GM23248 (cell line): Measurements from ENCODE around the gene KIFAP3. TPM values are rescaled to one million over a fixed set of nuclear protein-coding genes. Genes with fewer than 3 reads are reported as not detected.

Source experiments
- DNase-seq: peaks from one replicate; pipeline ENCODE4 v3.0.0-alpha.2; 2015
- H2AFZ ChIP-seq: fragments of 200-600 bp; sonication (generic); 2 replicates; pipeline ENCODE4 v1.6.1; 2016; ENCODE audit warnings: antibody characterized with exemption
- H3F3A ChIP-seq: fragments of 200-600 bp; sonication (generic); 2 replicates; pipeline ENCODE4 v1.6.1; 2016; ENCODE audit warnings: mild to moderate bottlenecking, antibody characterized with exemption, mixed run types; ENCODE audit not compliant: insufficient read depth
- H3K27ac ChIP-seq: fragments of 200-600 bp; sonication (generic); 2 replicates; pipeline ENCODE4 v1.5.1; 2016; ENCODE audit warnings: mild to moderate bottlenecking
- H3K27me3 ChIP-seq: fragments of 200-600 bp; sonication (generic); replicated peaks from 2 replicates; pipeline ENCODE4 v1.6.1; 2016; ENCODE audit warnings: mild to moderate bottlenecking; ENCODE audit not compliant: insufficient read depth
- H3K36me3 ChIP-seq: fragments of 200-600 bp; sonication (generic); 2 replicates; pipeline ENCODE4 v1.6.1; 2016; ENCODE audit warnings: low read depth, mild to moderate bottlenecking
- H3K4me1 ChIP-seq: fragments of 200-600 bp; sonication (generic); 2 replicates; pipeline ENCODE4 v1.6.1; 2016; ENCODE audit warnings: mild to moderate bottlenecking; ENCODE audit not compliant: insufficient read depth
- H3K4me2 ChIP-seq: fragments of 200-600 bp; sonication (generic); one replicate; pipeline ENCODE4 v1.6.1; 2016; ENCODE audit warnings: mild to moderate bottlenecking; ENCODE audit not compliant: unreplicated experiment
- H3K4me3 ChIP-seq: fragments of 200-600 bp; sonication (generic); 2 replicates; pipeline ENCODE4 v1.5.1; 2016; ENCODE audit warnings: mild to moderate bottlenecking
- H3K79me2 ChIP-seq: fragments of 200-600 bp; sonication (generic); 2 replicates; pipeline ENCODE4 v1.6.1; 2016; ENCODE audit warnings: mild to moderate bottlenecking; ENCODE audit not compliant: insufficient read depth
- H3K9ac ChIP-seq: fragments of 200-600 bp; sonication (generic); 2 replicates; pipeline ENCODE4 v1.6.1; 2016; ENCODE audit warnings: mild to moderate bottlenecking
- H3K9me2 ChIP-seq: fragments of 200-600 bp; sonication (generic); 2 replicates; pipeline ENCODE4 v1.6.1; 2016; ENCODE audit warnings: mixed run types, mild to moderate bottlenecking, moderate library complexity; ENCODE audit not compliant: insufficient read depth
- H3K9me3 ChIP-seq: fragments of 200-600 bp; sonication (generic); one replicate; pipeline ENCODE4 v1.6.1; 2017; ENCODE audit warnings: low read depth
- H4K20me1 ChIP-seq: fragments of 200-600 bp; sonication (generic); 2 replicates; pipeline ENCODE4 v1.6.0; 2016; ENCODE audit not compliant: insufficient read depth
- EZH2 ChIP-seq: fragments of 200-600 bp; sonication (generic); IDR thresholded peaks from 2 replicates; pipeline ENCODE4 v1.6.1; 2018; ENCODE audit warnings: antibody characterized with exemption, mild to moderate bottlenecking; ENCODE audit not compliant: insufficient read depth, poor library complexity, severe bottlenecking
- EZH2phosphoT487 ChIP-seq: fragments of 200-600 bp; sonication (generic); IDR thresholded peaks from 2 replicates; pipeline ENCODE4 v1.6.1; 2018; ENCODE audit warnings: antibody characterized with exemption, moderate library complexity, mild to moderate bottlenecking, low read depth; ENCODE audit not compliant: insufficient read depth
- WGBS, 2 experiments: methylation state at CpG; one replicate each; pipeline ENCODE4 v1.1.6; 2015 to 2017; ENCODE audit warnings: low lambda C conversion rate in 2 of 2, low coverage in 1 of 2; ENCODE audit errors: missing lambda C conversion rate in 2 of 2; 5-methylcytosine and 5-hydroxymethylcytosine counted together
- in situ Hi-C: fragments of 300-500 bp; cut with MboI; formaldehyde crosslinking; loops from 2 replicates; pipeline ENCODE4 v1.15.0; 2020
- polyA plus RNA-seq: library from polyadenylated mRNA; unstranded; fragments of >200 nt; fragmentation: Nextera tagmentation; extraction: Ambion mirVana; gene quantifications from 2 replicates; pipeline ENCODE4 v1.2.1, GENCODE V29; 2016
- total RNA-seq: library from RNA; depleted of rRNA; stranded (reverse); fragments of >200 nt; shearing (Covaris generic); gene quantifications from 2 replicates; pipeline ENCODE4 v1.2.3, GENCODE V29; 2014

KIFAP3 gene
- total and polyA plus RNA-seq, 2 experiments from 2014 or later, result 23.1 to 30.7 TPM

GRCh38 chr1:169989246-169989645, 85.2 kb downstream of the KIFAP3 start:
- Histone ChIP-seq H2AFZ (no peak overlapping the region), H3K4me2 (no peak overlapping the region)
- DNase-seq, result no peak

GRCh38 chr1:169985757-169986156, 88.7 kb downstream of the KIFAP3 start:
- in situ Hi-C loops, result no loop called here
- no peaks in the 10 kb centered on the region for H3K27me3 ChIP-seq
- H3K9me2 ChIP-seq, result no peaks in the 10 kb centered on the region
- TF ChIP-seq EZH2phosphoT487, result no peak
- TF ChIP-seq EZH2, result no peak
- no peak overlapping the region for H3K27ac ChIP-seq
- no peak overlapping the region for H3K9ac ChIP-seq
- 100% methylated on average over 1 of the region's 1 CpG for WGBS, 2 experiments
- H3K4me1 ChIP-seq, result no peaks in the 10 kb centered on the region
- no peaks in the 10 kb centered on the region for H4K20me1 ChIP-seq
- no peak overlapping the region for H3K4me3 ChIP-seq
- H3K36me3 ChIP-seq, result peaks cover 8% of the 10 kb centered on the region
- H3K79me2 ChIP-seq, result no peaks in the 10 kb centered on the region
- H3F3A ChIP-seq, result no peaks in the 10 kb centered on the region
- H3K4me2 ChIP-seq, result no peak overlapping the region
- H3K9me3 ChIP-seq, result no peaks in the 10 kb centered on the region
- no peak for DNase-seq
- H2AFZ ChIP-seq, result no peak overlapping the region

More at GRCh38 chr1:169989246-169989645, 85.2 kb downstream of the KIFAP3 start:
- in situ Hi-C loops, result no loop called here
- no peaks in the 10 kb centered on the region for H3K9me3 ChIP-seq
- no peak overlapping the region for H3K27ac ChIP-seq
- WGBS, 2 experiments, result 69 to 74% methylated on average over 2 of the region's 2 CpGs
- H3K4me3 ChIP-seq, result no peak overlapping the region
- no peaks in the 10 kb centered on the region for H3K36me3 ChIP-seq
- H3K9me2 ChIP-seq, result no peaks in the 10 kb centered on the region
- no peaks in the 10 kb centered on the region for H3K4me1 ChIP-seq
- no peak overlapping the region for H3K9ac ChIP-seq
- no peaks in the 10 kb centered on the region for H3K79me2 ChIP-seq
- H3K27me3 ChIP-seq, result no peaks in the 10 kb centered on the region
- TF ChIP-seq EZH2phosphoT487 (no peak), EZH2 (no peak)
- H3F3A ChIP-seq, result no peaks in the 10 kb centered on the region
- H4K20me1 ChIP-seq, result no peaks in the 10 kb centered on the region

- H3K27me3 ChIP-seq, result no peaks in the 10 kb centered on the region
- no peak overlapping the region for H2AFZ ChIP-seq
- DNase-seq, result no peak
- H3K36me3 ChIP-seq, result peaks cover 8% of the 10 kb centered on the region; the same call in 1 of the 2 replicates
- H3K9ac ChIP-seq, result no peak overlapping the region
- H3K9me3 ChIP-seq, result no peaks in the 10 kb centered on the region
- in situ Hi-C loops, result no loop called here
- H3F3A ChIP-seq, result no peaks in the 10 kb centered on the region
- no peak overlapping the region for H3K4me2 ChIP-seq
- no peaks in the 10 kb centered on the region for H4K20me1 ChIP-seq
- H3K9me2 ChIP-seq, result no peaks in the 10 kb centered on the region
- no peak overlapping the region for H3K4me3 ChIP-seq
- no peak overlapping the region for H3K27ac ChIP-seq
- H3K4me1 ChIP-seq, result no peaks in the 10 kb centered on the region
- no peaks in the 10 kb centered on the region for H3K79me2 ChIP-seq
- TF ChIP-seq EZH2phosphoT487 (no peak), EZH2 (no peak)
Measured at GRCh38 chr1:169974067-169974466, 100.4 kb downstream of the KIFAP3 start.

GRCh38 chr1:169970114-169970513, 104.4 kb downstream of the KIFAP3 start:
- Histone ChIP-seq H3K4me2 (no peak overlapping the region), H3F3A (no peaks in the 10 kb centered on the region), H2AFZ (no peak overlapping the region), H3K4me1 (no peaks in the 10 kb centered on the region), H3K27ac (no peak overlapping the region), H3K4me3 (no peak overlapping the region), H3K9me2 (no peaks in the 10 kb centered on the region), H3K27me3 (no peaks in the 10 kb centered on the region), H3K79me2 (no peaks in the 10 kb centered on the region), H3K9ac (no peak overlapping the region), H3K9me3 (no peaks in the 10 kb centered on the region), H4K20me1 (no peaks in the 10 kb centered on the region), H3K36me3 (peaks cover 5% of the 10 kb centered on the region; the same call in 1 of the 2 replicates)
- TF ChIP-seq EZH2 (no peak), EZH2phosphoT487 (no peak)
- DNase-seq, result no peak
- WGBS, 2 experiments, result 98 to 100% methylated on average over 2 of the region's 2 CpGs
- in situ Hi-C loops, result no loop called here

- no peak overlapping the region for H3K4me3 ChIP-seq
- in situ Hi-C loops, result no loop called here
- 73 to 75% methylated on average over 4 of the region's 4 CpGs for WGBS, 2 experiments
Measured at GRCh38 chr1:169968174-169968573, 106.3 kb downstream of the KIFAP3 start.

More at GRCh38 chr1:169968174-169968573, 106.3 kb downstream of the KIFAP3 start:
- H3K4me2 ChIP-seq, result no peak overlapping the region
- H3K36me3 ChIP-seq, result peaks cover 5% of the 10 kb centered on the region; the same call in 1 of the 2 replicates
- H3F3A ChIP-seq, result no peaks in the 10 kb centered on the region
- no peaks in the 10 kb centered on the region for H3K9me3 ChIP-seq
- H3K9me2 ChIP-seq, result no peaks in the 10 kb centered on the region
- H3K27me3 ChIP-seq, result no peaks in the 10 kb centered on the region
- TF ChIP-seq EZH2 (no peak), EZH2phosphoT487 (no peak)
- H3K9ac ChIP-seq, result no peak overlapping the region
- DNase-seq, result no peak
- H3K4me1 ChIP-seq, result no peaks in the 10 kb centered on the region
- no peak overlapping the region for H3K27ac ChIP-seq
- no peak overlapping the region for H2AFZ ChIP-seq
- no peaks in the 10 kb centered on the region for H3K79me2 ChIP-seq
- H4K20me1 ChIP-seq, result no peaks in the 10 kb centered on the region
